Body of pancreas (tissue), 4 donors: ENCODE measurements around the gene CGRRF1. TPM values are rescaled to one million over a fixed set of nuclear protein-coding genes. Genes with fewer than 3 reads are reported as not detected.

Experiments used
- ATAC-seq: fragments of 150-250 bp; one replicate; pipeline ENCODE4 v1.9.1; 2016
- DNase-seq, 4 donors: peaks; one replicate each; pipeline ENCODE4 v3.0.0-alpha.2; 2019
- H3K27ac ChIP-seq, 4 donors: fragments of 200-600 bp; sonication (generic); 1 replicate in 3 of 4; 2 replicates in 1 of 4; pipeline versions ENCODE4 v1.5.1 to v1.6.1; 2016 to 2019; ENCODE audit warnings: mild to moderate bottlenecking in 1 of 4, mixed read lengths in 1 of 4, moderate library complexity in 1 of 4
- H3K27me3 ChIP-seq, 2 donors: fragments of 200-600 bp; sonication (generic); one replicate each; pipeline ENCODE4 v1.6.0; 2016; ENCODE audit warnings: mild to moderate bottlenecking in 1 of 2
- H3K36me3 ChIP-seq, 2 donors: fragments of 200-600 bp; sonication (generic); replicated peaks in 1 of 2; 2 replicates each; pipeline ENCODE4 v1.5.1; 2016; ENCODE audit warnings: low read depth in 2 of 2; ENCODE audit not compliant: insufficient read depth in 1 of 2
- H3K4me1 ChIP-seq: fragments of 200-600 bp; sonication (generic); one replicate; pipeline ENCODE4 v1.6.0; 2016
- H3K4me3 ChIP-seq, 2 donors: fragments of 200-600 bp; sonication (generic); 1 replicate in 1 of 2; 2 replicates in 1 of 2; pipeline ENCODE4 v1.5.1; 2016 to 2019
- H3K9me3 ChIP-seq, 3 donors: fragments of 200-600 bp; sonication (generic); 1 replicate in 2 of 3; 2 replicates in 1 of 3; pipeline ENCODE4 v1.5.1; 2016
- CTCF ChIP-seq, 7 experiments: fragments of 450-650 bp in 4 of 7; fragments of 200-600 bp in 3 of 7; sonication (generic) in 3 of 7; IDR thresholded peaks; one replicate each; pipeline ENCODE4 v1.5.1; 2016 to 2019; ENCODE audit warnings: antibody characterized with exemption in 7 of 7
- POLR2A ChIP-seq, 3 donors: fragments of 450-650 bp; IDR thresholded peaks; one replicate each; pipeline ENCODE4 v1.6.1; 2016; ENCODE audit warnings: antibody characterized with exemption in 3 of 3, mild to moderate bottlenecking in 2 of 3
- WGBS, 2 donors: methylation state at CpG; one replicate each; pipeline ENCODE4 v1.1.5; 2017; 5-methylcytosine and 5-hydroxymethylcytosine counted together
- intact Hi-C: fragments of 100-400 bp; cut with DNase I; formaldehyde crosslinking; loops from one replicate; pipeline ENCODE4 v1.15.1; 2023
- total RNA-seq, 2 donors: library from RNA; depleted of rRNA; stranded (reverse); fragments of >200 nt; gene quantifications; one replicate each; pipeline ENCODE4 v1.1.0, GENCODE V29; 2016

The CGRRF1 gene
- total RNA-seq, 2 donors from 2014 or later = 6.3 to 11.4 TPM

DNA sequence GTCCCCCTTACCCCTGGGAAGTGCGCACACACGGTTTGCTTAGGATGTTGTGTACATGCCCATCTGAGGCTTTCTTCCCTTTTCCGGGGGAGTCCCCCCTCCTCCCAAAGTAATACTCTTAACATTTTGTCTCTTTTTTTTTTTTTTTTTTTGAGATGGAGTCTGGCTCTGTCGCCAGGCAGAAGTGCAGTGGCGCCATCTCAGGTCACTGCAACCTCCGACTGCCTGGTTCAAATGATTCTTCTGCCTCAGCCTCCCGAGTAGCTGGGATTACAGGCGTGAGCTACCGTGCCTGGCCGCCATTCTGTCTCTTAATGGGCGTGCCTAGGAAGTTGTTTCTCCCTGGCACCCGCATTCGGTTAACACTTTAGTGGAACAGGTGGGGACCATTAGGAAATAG, 16.4 kb upstream of the CGRRF1 start:
- DNase-seq = no peak
- Histone ChIP-seq H3K4me1 (peaks cover 11% of the 10 kb centered on the region), H3K27ac (no peak overlapping the region), H3K4me3 (no peak overlapping the region), H3K9me3 (no peaks in the 10 kb centered on the region), H3K27me3 (no peaks in the 10 kb centered on the region), H3K36me3 (no peaks in the 10 kb centered on the region)
- intact Hi-C loops = no loop called here
- 53 to 56% methylated on average over 11 to 13 of the region's 13 CpGs for WGBS, 2 donors
- TF ChIP-seq CTCF (IDR thresholded peaks at IDR 0.05) (no peak), POLR2A (IDR thresholded peaks at IDR 0.05) (no peak)
- ATAC-seq = no peak

DNA sequence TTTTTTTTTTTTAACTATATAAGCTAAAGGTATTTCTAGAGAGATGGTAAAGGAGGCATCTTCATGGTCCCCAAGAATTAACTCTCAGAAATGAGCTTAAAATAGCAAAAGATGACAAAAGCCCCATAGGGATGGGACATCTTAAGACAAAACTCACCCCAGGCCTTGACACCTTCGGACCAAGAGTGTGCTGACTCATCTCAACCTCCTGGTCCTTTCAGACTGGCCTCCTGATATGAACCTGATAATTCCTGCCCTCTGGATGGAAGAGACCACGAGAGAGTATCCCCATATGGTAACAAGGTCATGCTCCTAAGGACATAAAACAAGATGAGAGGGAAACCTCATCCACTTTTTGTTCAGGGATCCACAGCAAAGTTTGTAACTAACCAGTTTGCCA, 12.5 kb upstream of the CGRRF1 start:
- Histone ChIP-seq H3K36me3 (no peaks in the 10 kb centered on the region), H3K4me3 (no peak overlapping the region), H3K27ac (no peak overlapping the region), H3K27me3 (no peaks in the 10 kb centered on the region), H3K4me1 (no peaks in the 10 kb centered on the region), H3K9me3 (no peaks in the 10 kb centered on the region)
- intact Hi-C loops = no loop called here
- ATAC-seq (no peak), DNase-seq (no peak)
- no peak for TF ChIP-seq CTCF (IDR thresholded peaks at IDR 0.05)
- TF ChIP-seq POLR2A (IDR thresholded peaks at IDR 0.05) = no peak
- 50 to 64% methylated on average over 2 of the region's 2 CpGs for WGBS, 2 donors

DNA sequence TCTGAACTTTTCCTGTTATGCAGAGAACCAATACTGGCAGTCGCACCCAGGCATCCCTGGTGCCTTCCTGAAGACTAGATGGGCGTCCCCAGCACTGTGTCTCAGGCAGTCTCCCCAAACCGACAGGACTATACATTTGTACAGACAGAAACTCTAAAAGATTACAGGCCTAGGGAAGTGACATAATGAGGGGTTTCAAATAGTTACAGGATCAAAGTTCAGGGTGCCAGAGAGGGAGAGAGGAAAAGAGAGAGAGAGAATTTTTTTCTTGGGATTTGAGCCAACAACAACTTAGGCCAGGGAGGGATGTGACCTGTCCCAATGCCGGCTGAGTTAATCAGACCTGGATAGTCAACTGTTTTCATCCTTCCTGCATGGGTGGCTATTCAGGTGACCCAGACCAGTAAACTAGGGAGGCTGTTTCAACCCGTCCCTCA, 11.6 kb upstream of the CGRRF1 start:
- no peaks in the 10 kb centered on the region for H3K9me3 ChIP-seq
- no peaks in the 10 kb centered on the region for H3K27me3 ChIP-seq
- no peak overlapping the region for H3K4me3 ChIP-seq
- 55 to 63% methylated on average over 5 of the region's 5 CpGs for WGBS, 2 donors
- no peaks in the 10 kb centered on the region for H3K4me1 ChIP-seq
- intact Hi-C loops = no loop called here
- no peaks in the 10 kb centered on the region for H3K36me3 ChIP-seq
- no peak overlapping the region for H3K27ac ChIP-seq
- ATAC-seq (no peak), DNase-seq (no peak)
- TF ChIP-seq POLR2A (IDR thresholded peaks at IDR 0.05) (no peak), CTCF (IDR thresholded peaks at IDR 0.05) (no peak)

DNA sequence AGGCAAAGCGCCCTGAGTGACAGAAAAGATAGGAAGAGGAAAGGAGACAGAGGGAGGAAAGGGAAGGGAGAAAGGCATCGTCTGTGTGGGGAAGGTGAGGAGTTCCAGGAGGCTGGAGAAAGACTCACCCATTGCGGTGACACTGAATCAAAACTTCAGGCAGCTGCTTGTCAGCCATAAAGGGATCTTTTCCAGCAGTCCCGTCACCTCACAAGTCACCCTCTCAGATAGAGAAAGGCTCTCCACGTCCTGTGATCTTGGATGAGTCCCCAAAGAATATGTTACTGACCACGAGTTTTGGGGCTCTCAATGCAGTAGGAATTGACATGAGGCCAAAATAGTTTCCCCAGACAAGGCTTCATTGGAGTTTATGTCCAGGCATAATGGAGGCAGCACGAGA, 11.1 kb upstream of the CGRRF1 start:
- no peak for ATAC-seq
- intact Hi-C loops = no loop called here
- H3K4me3 ChIP-seq = no peak overlapping the region
- DNase-seq = no peak
- no peak for TF ChIP-seq POLR2A (IDR thresholded peaks at IDR 0.05)
- TF ChIP-seq CTCF (IDR thresholded peaks at IDR 0.05) = no peak
- no peaks in the 10 kb centered on the region for H3K36me3 ChIP-seq
- H3K27ac ChIP-seq = no peak overlapping the region
- H3K4me1 ChIP-seq = no peaks in the 10 kb centered on the region
- 75 to 86% methylated on average over 7 of the region's 7 CpGs for WGBS, 2 donors
- no peaks in the 10 kb centered on the region for H3K9me3 ChIP-seq
- no peaks in the 10 kb centered on the region for H3K27me3 ChIP-seq

GRCh38 chr14:54500744-54501143, 9.0 kb upstream of the CGRRF1 start:
- Histone ChIP-seq H3K27me3 (no peaks in the 10 kb centered on the region), H3K36me3 (no peaks in the 10 kb centered on the region), H3K4me1 (no peaks in the 10 kb centered on the region), H3K9me3 (no peaks in the 10 kb centered on the region), H3K4me3 (no peak overlapping the region), H3K27ac (no peak overlapping the region)
- ATAC-seq (no peak), DNase-seq (no peak)
- no peak for TF ChIP-seq CTCF (IDR thresholded peaks at IDR 0.05)
- TF ChIP-seq POLR2A (IDR thresholded peaks at IDR 0.05) = no peak
- 82 to 84% methylated on average over 3 of the region's 3 CpGs for WGBS, 2 donors
- intact Hi-C loops = no loop called here
